PC-9 (cell line): ENCODE results near the gene LRMDA. TPM values are rescaled to one million over a fixed set of nuclear protein-coding genes. Genes with fewer than 3 reads are reported as not detected.

Experiments
- BruUV-seq: library from RNA; stranded (reverse); fragments of 400-500 nt; replicated peaks from 2 replicates; lab custom pipeline; 2021; lab: Mats Ljungman, UMichigan
- CTCF ChIA-PET: fragments of 300-600 bp; sonication (Branson Sonifier 250); formaldehyde crosslinking; loops from one replicate; lab custom pipeline; 2022; ENCODE audit warnings: antibody characterized with exemption; lab: Charles Lee
- POLR2A ChIA-PET: fragments of 300-600 bp; sonication (Branson Sonifier 250); formaldehyde crosslinking; loops from one replicate; lab custom pipeline; 2022; ENCODE audit warnings: antibody characterized with exemption; ENCODE audit not compliant: unreplicated experiment; lab: Charles Lee
- DNase-seq, 2 experiments: peaks; one replicate each; pipeline versions ENCODE4 v3.0.0 to v3.0.0-alpha.2; 2015 to 2022; ENCODE audit warnings: mixed read lengths in 1 of 2
- H2AFZ ChIP-seq: fragments of 200-600 bp; sonication (generic); 2 replicates; pipeline ENCODE4 v1.8.1; 2017; ENCODE audit warnings: antibody characterized with exemption
- H3F3A ChIP-seq: fragments of 200-600 bp; sonication (generic); 2 replicates; pipeline ENCODE4 v1.8.1; 2017; ENCODE audit warnings: antibody characterized with exemption, mild to moderate bottlenecking, low read depth; ENCODE audit not compliant: insufficient read depth
- H3K27ac ChIP-seq: fragments of 200-600 bp; sonication (generic); 2 replicates; pipeline ENCODE4 v1.6.1; 2016; ENCODE audit warnings: mixed run types
- H3K27me3 ChIP-seq: fragments of 200-600 bp; sonication (generic); 2 replicates; pipeline ENCODE4 v1.6.1; 2016; ENCODE audit warnings: low read depth, mixed run types; ENCODE audit not compliant: insufficient read depth
- H3K36me3 ChIP-seq: fragments of 200-600 bp; sonication (generic); 2 replicates; pipeline ENCODE4 v1.6.1; 2016; ENCODE audit warnings: low read depth, mixed run types
- H3K4me1 ChIP-seq: fragments of 200-600 bp; sonication (generic); replicated peaks from 2 replicates; pipeline ENCODE4 v1.6.1; 2016; ENCODE audit warnings: mixed run types; ENCODE audit not compliant: insufficient read depth
- H3K4me2 ChIP-seq: fragments of 200-600 bp; sonication (generic); 2 replicates; pipeline ENCODE4 v1.6.1; 2017; ENCODE audit warnings: mixed run types
- H3K4me3 ChIP-seq: fragments of 200-600 bp; sonication (generic); 2 replicates; pipeline ENCODE4 v1.6.1; 2016; ENCODE audit warnings: mixed run types
- H3K79me2 ChIP-seq: fragments of 200-600 bp; sonication (generic); 2 replicates; pipeline ENCODE4 v1.6.1; 2017; ENCODE audit warnings: low read depth, mixed run types
- H3K9me2 ChIP-seq: fragments of 200-600 bp; sonication (generic); 2 replicates; pipeline ENCODE4 v1.8.1; 2017; ENCODE audit warnings: mild to moderate bottlenecking; ENCODE audit not compliant: insufficient read depth
- H3K9me3 ChIP-seq: fragments of 200-600 bp; sonication (generic); 2 replicates; pipeline ENCODE4 v1.8.1; 2016; ENCODE audit warnings: low read depth; ENCODE audit not compliant: insufficient read depth
- H4K20me1 ChIP-seq: fragments of 200-600 bp; sonication (generic); 2 replicates; pipeline ENCODE4 v1.8.1; 2017; ENCODE audit not compliant: insufficient read depth
- CTCF ChIP-seq: fragments of 200-600 bp; sonication (generic); conservative IDR thresholded peaks from 2 replicates; pipeline ENCODE4 v1.6.1; 2017; ENCODE audit warnings: mixed run types, antibody characterized with exemption, mild to moderate bottlenecking, moderate library complexity
- EZH2 ChIP-seq: fragments of 200-600 bp; sonication (generic); IDR thresholded peaks from 2 replicates; pipeline ENCODE4 v1.8.0; 2017; ENCODE audit warnings: antibody characterized with exemption, low read depth
- intact Hi-C: fragments of 100-400 bp; cut with micrococcal nuclease; formaldehyde crosslinking; loops from one replicate; pipeline ENCODE4 v1.10.0; 2022; ENCODE audit not compliant: unreplicated experiment
- total RNA-seq: library from RNA; stranded (reverse); gene quantifications from 2 replicates; pipeline ENCODE4 v1.2.3, GENCODE V29; 2021

The LRMDA gene
- total RNA-seq, 1 experiment from 2014 or later, result not detected

- peaks cover 12% of the 10 kb centered on the region for H3K4me1 ChIP-seq
- CTCF ChIA-PET, result no interaction called here
- no peaks in the 10 kb centered on the region for H3K79me2 ChIP-seq
- no peak overlapping the region for H3K4me2 ChIP-seq
- TF ChIP-seq CTCF (no peak), EZH2 (no peak)
- no peaks in the 10 kb centered on the region for H3K9me2 ChIP-seq
- POLR2A ChIA-PET, result no interaction called here
- H3K4me3 ChIP-seq, result no peak overlapping the region
- DNase-seq, result no peak
- no peak overlapping the region for H3K27ac ChIP-seq
- no peaks in the 10 kb centered on the region for H3K36me3 ChIP-seq
- no peaks in the 10 kb centered on the region for H3F3A ChIP-seq
- no peak overlapping the region for H2AFZ ChIP-seq
- no peaks in the 10 kb centered on the region for H4K20me1 ChIP-seq
- BruUV-seq, result no TSS peak
- intact Hi-C loops, result no loop called here
- H3K9me3 ChIP-seq, result no peaks in the 10 kb centered on the region
- no peaks in the 10 kb centered on the region for H3K27me3 ChIP-seq
Observed at GRCh38 chr10:75818552-75818951, 387.1 kb downstream of the LRMDA start.

- no peaks in the 10 kb centered on the region for H3K36me3 ChIP-seq
- ChIA-PET POLR2A (no interaction called here), CTCF (no interaction called here)
- H3K4me3 ChIP-seq, result no peak overlapping the region
- DNase-seq, result no peak
- no peak overlapping the region for H3K4me2 ChIP-seq
- H3K79me2 ChIP-seq, result no peaks in the 10 kb centered on the region
- no peaks in the 10 kb centered on the region for H3K9me3 ChIP-seq
- H3F3A ChIP-seq, result no peaks in the 10 kb centered on the region
- H3K27me3 ChIP-seq, result no peaks in the 10 kb centered on the region
- peaks cover 8% of the 10 kb centered on the region for H3K4me1 ChIP-seq
- no peak for TF ChIP-seq CTCF
- no peak for TF ChIP-seq EZH2
- H3K27ac ChIP-seq, result no peak overlapping the region
- intact Hi-C loops, result no loop called here
- no peak overlapping the region for H2AFZ ChIP-seq
- no peaks in the 10 kb centered on the region for H4K20me1 ChIP-seq
- H3K9me2 ChIP-seq, result no peaks in the 10 kb centered on the region
- BruUV-seq, result no TSS peak
Observed at GRCh38 chr10:75825235-75825634, 393.8 kb downstream of the LRMDA start.

- Histone ChIP-seq H3F3A (no peaks in the 10 kb centered on the region), H3K9me2 (no peaks in the 10 kb centered on the region), H3K27me3 (no peaks in the 10 kb centered on the region), H3K27ac (no peak overlapping the region), H2AFZ (no peak overlapping the region), H3K79me2 (no peaks in the 10 kb centered on the region), H3K4me2 (no peak overlapping the region), H3K4me1 (peaks cover 4% of the 10 kb centered on the region), H3K36me3 (no peaks in the 10 kb centered on the region), H3K4me3 (no peak overlapping the region), H3K9me3 (no peaks in the 10 kb centered on the region), H4K20me1 (no peaks in the 10 kb centered on the region)
- no TSS peak for BruUV-seq
- no peak for DNase-seq
- CTCF ChIA-PET, result no interaction called here
- POLR2A ChIA-PET, result no interaction called here
- intact Hi-C loops, result no loop called here
- TF ChIP-seq EZH2 (no peak), CTCF (no peak)
Observed at GRCh38 chr10:75825661-75826060, 394.2 kb downstream of the LRMDA start.
